MCF 10A (cell line): ENCODE data around the gene LIME1. TPM values are rescaled to one million over a fixed set of nuclear protein-coding genes. Genes with fewer than 3 reads are reported as not detected.
A peak's percentile ranks its signal among the peaks of the same experiment; 100 is the strongest.

ENCODE experiments used
- BruUV-seq: library from RNA; stranded (reverse); fragments of 400-500 nt; replicated peaks from 2 replicates; lab custom pipeline; 2021; lab: Mats Ljungman, UMichigan
- CTCF ChIA-PET: fragments of 300-600 bp; sonication (Branson Sonifier 250); formaldehyde crosslinking; extraction: SDS; loops from one replicate; lab custom pipeline; 2021; ENCODE audit warnings: antibody characterized with exemption, inconsistent platforms; lab: Yijun Ruan, JAX
- POLR2A ChIA-PET: fragments of 300-600, 350-650 bp; sonication (Branson Sonifier 250); formaldehyde crosslinking; extraction: SDS; loops from one replicate; lab custom pipeline; 2020; ENCODE audit warnings: antibody characterized with exemption, inconsistent platforms; lab: Yijun Ruan, JAX
- DNase-seq: peaks from one replicate; pipeline ENCODE4 v3.0.0-alpha.2; 2018; ENCODE audit not compliant: unreplicated experiment
- H3K27ac Mint-ChIP-seq: one replicate; pipeline ENCODE4 v1.8.0; 2022; ENCODE audit warnings: mild to moderate bottlenecking, low read depth, mixed read lengths; ENCODE audit not compliant: unreplicated experiment
- H3K27me3 Mint-ChIP-seq: one replicate; pipeline ENCODE4 v1.8.0; 2022; ENCODE audit warnings: mixed read lengths; ENCODE audit not compliant: insufficient read depth, unreplicated experiment
- H3K36me3 Mint-ChIP-seq: one replicate; pipeline ENCODE4 v1.8.0; 2022; ENCODE audit warnings: mild to moderate bottlenecking, moderate library complexity, mixed read lengths; ENCODE audit not compliant: insufficient read depth, unreplicated experiment
- H3K4me1 Mint-ChIP-seq: one replicate; pipeline ENCODE4 v1.8.0; 2022; ENCODE audit warnings: mixed read lengths; ENCODE audit not compliant: insufficient read depth, unreplicated experiment
- H3K4me3 Mint-ChIP-seq: one replicate; pipeline ENCODE4 v1.8.0; 2022; ENCODE audit warnings: mild to moderate bottlenecking, moderate library complexity, mixed read lengths; ENCODE audit not compliant: unreplicated experiment
- H3K9me3 Mint-ChIP-seq: one replicate; pipeline ENCODE4 v1.8.0; 2022; ENCODE audit warnings: mixed read lengths; ENCODE audit not compliant: unreplicated experiment
- CTCF ChIP-seq: fragments of 200-600 bp; IDR thresholded peaks from one replicate; pipeline ENCODE4 v1.8.0; 2022; ENCODE audit warnings: antibody characterized with exemption, mild to moderate bottlenecking; ENCODE audit not compliant: unreplicated experiment
- intact Hi-C: fragments of 100-400 bp; cut with micrococcal nuclease; formaldehyde crosslinking; loops from 2 replicates; pipeline ENCODE4 v1.14.1; 2022
- total RNA-seq: library from RNA; stranded (reverse); gene quantifications from 2 replicates; pipeline ENCODE4 v1.2.3, GENCODE V29; 2022

Gene LIME1
- total RNA-seq, 1 experiment from 2014 or later, result 10.1 TPM

GRCh38 chr20:63758152-63758551, 21.7 kb downstream of the LIME1 start:
- no peak for TF ChIP-seq CTCF
- ChIA-PET CTCF (no interaction called here), POLR2A (interaction anchor here (0.7 kb wide), 1 partner anchor 53 kb away, joined by 4 read pairs; no protein-coding TSS in a partner anchor)
- Mint-ChIP-seq H3K4me1 (no peaks in the 10 kb centered on the region), H3K9me3 (no peaks in the 10 kb centered on the region), H3K4me3 (no peak overlapping the region), H3K27ac (no peak overlapping the region), H3K27me3 (peaks cover 31% of the 10 kb centered on the region), H3K36me3 (no peaks in the 10 kb centered on the region)
- DNase-seq, result no peak
- intact Hi-C loops, result no loop called here
- BruUV-seq, result no TSS peak

DNA sequence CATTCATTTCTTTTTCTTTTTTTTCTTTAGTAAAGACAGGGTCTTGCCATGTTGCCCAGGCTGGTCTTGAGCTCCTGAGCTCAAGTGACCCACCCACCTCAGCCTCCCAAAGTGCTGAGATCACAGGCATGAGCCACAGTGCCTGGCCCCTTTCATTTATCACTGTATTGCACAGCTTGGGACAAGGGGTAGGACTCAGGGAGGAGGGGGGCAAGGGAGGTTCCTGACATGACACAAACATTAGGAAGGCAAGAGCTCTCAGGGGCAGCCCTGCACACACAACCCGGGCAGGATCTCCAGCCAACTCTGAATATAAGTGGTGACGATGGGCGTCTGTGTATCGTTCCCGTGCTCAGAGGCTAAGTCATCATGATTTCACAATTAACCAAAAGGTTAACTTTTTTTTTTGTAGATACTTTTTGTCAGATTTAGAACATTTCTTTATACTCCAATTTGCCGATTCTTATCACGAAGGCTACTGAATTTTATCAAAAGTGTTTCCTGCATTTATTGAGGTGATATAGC, 23.0 kb downstream of the LIME1 start:
- peak; percentile 41 for DNase-seq
- Mint-ChIP-seq H3K9me3 (no peaks in the 10 kb centered on the region), H3K4me1 (no peaks in the 10 kb centered on the region), H3K27me3 (peaks cover 31% of the 10 kb centered on the region), H3K27ac (no peak overlapping the region), H3K4me3 (no peak overlapping the region), H3K36me3 (no peaks in the 10 kb centered on the region)
- ChIA-PET CTCF (interaction anchor here (1.0 kb wide), 1 partner anchor 27 kb away, joined by 5 read pairs; no protein-coding TSS in a partner anchor), POLR2A (no interaction called here)
- no peak for TF ChIP-seq CTCF
- no TSS peak for BruUV-seq
- intact Hi-C loops, result no loop called here

- Mint-ChIP-seq H3K4me3 (no peak overlapping the region), H3K4me1 (no peaks in the 10 kb centered on the region), H3K27me3 (no peaks in the 10 kb centered on the region), H3K9me3 (no peaks in the 10 kb centered on the region), H3K36me3 (no peaks in the 10 kb centered on the region), H3K27ac (no peak overlapping the region)
- ChIA-PET POLR2A (no interaction called here), CTCF (interaction anchor here (1.0 to 1.1 kb wide), 2 partner anchors 57 to 89 kb away, joined by 4 read pairs; no protein-coding TSS in a partner anchor)
- no peak for TF ChIP-seq CTCF
- DNase-seq, result no peak
- intact Hi-C loops, result no loop called here
- BruUV-seq, result no TSS peak
Observed at GRCh38 chr20:63765082-63765873, 28.8 kb downstream of the LIME1 start.

DNA sequence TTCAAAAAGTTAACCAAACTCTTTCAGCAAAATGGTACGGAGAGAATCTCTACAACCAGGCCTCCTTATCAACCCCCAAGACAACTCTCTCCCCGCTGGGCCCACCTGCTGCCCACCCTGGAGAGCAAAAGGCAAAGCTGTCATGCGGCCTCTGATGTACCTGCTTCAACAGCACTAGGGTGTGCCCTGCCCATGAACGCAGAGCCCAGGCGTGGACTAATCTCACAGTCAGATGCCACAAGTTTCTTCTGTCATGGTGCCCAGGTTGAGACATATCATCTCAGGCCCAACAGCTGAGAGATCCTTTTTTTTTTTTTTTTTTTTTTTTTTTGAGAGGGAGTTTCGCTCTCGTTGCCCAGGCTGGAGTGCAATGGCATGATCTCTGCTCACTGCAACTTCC, 29.4 kb downstream of the LIME1 start:
- ChIA-PET POLR2A (interaction anchor here (0.7 to 1.2 kb wide), 3 partner anchors 18 to 25 kb away, joined by 3 to 4 read pairs (median 3); no protein-coding TSS in a partner anchor), CTCF (interaction anchor here (1.1 kb wide), 2 partner anchors 9 to 57 kb away, joined by 3 to 4 read pairs; no protein-coding TSS in a partner anchor)
- no peak overlapping the region for H3K27ac Mint-ChIP-seq
- no peak for DNase-seq
- intact Hi-C loops, result no loop called here
- H3K36me3 Mint-ChIP-seq, result no peaks in the 10 kb centered on the region
- no peaks in the 10 kb centered on the region for H3K9me3 Mint-ChIP-seq
- BruUV-seq, result no TSS peak
- H3K27me3 Mint-ChIP-seq, result no peaks in the 10 kb centered on the region
- no peaks in the 10 kb centered on the region for H3K4me1 Mint-ChIP-seq
- H3K4me3 Mint-ChIP-seq, result no peak overlapping the region
- no peak for TF ChIP-seq CTCF
